ENCODE measurements around the gene CEACAM7. TPM values are rescaled to one million over a fixed set of nuclear protein-coding genes. Genes with fewer than 3 reads are reported as not detected.

CEACAM7 gene
- total RNA-seq, 1 experiment from 2014 or later = not detected

GRCh38 chr19:41666075-41666474, 22.0 kb downstream of the CEACAM7 start:
- Histone ChIP-seq H3K9me2 (ENCODE audit: insufficient read depth) (no peaks in the 10 kb centered on the region), H2AFZ (ENCODE audit: low read depth, low read length, poor library complexity, severe bottlenecking) (no peak overlapping the region), H4K20me1 (ENCODE audit: insufficient read depth) (no peaks in the 10 kb centered on the region), H3K9me3 (ENCODE audit: control insufficient read depth in 1 of 2, insufficient read depth in 1 of 2, low read depth in 1 of 2, low read length in 2 of 2) (peaks cover 5 to 10% of the 10 kb centered on the region in 2 experiments; a peak in 3 of 4 replicates), H3K4me3 (replicated peaks in 1 of 2; ENCODE audit: low read depth in 1 of 2, low read length in 2 of 2) (no peak overlapping the region), H3K36me3 (ENCODE audit: control insufficient read depth in 1 of 2, insufficient read depth in 2 of 2, low read length in 2 of 2) (no peaks in the 10 kb centered on the region), H3K27me3 (ENCODE audit: insufficient read depth, low read length) (peaks cover 11% of the 10 kb centered on the region; the same call in 1 of the 2 replicates), H3K4me1 (ENCODE audit: control insufficient read depth in 1 of 2, insufficient read depth in 2 of 2, low read length in 2 of 2) (no peaks in the 10 kb centered on the region), H3K27ac (ENCODE audit: low read depth, low read length) (no peak overlapping the region), H3K4me2 (ENCODE audit: low read length) (no peak overlapping the region), H3K9ac (ENCODE audit: low read length) (no peak overlapping the region), H3K79me2 (ENCODE audit: insufficient read depth, low read length) (no peaks in the 10 kb centered on the region)
- TF ChIP-seq CBX3 (IDR thresholded peaks at IDR 0.05; ENCODE audit: low read depth) (peak; percentile 78; the same call in 1 of the 2 replicates), ZNF274 (IDR thresholded peaks at IDR 0.05; ENCODE audit: low read depth, low read length) (no peak), POLR2AphosphoS5 (IDR thresholded peaks at IDR 0.05; ENCODE audit: low read depth, low read length) (no peak)
- ATAC-seq (no peak), DNase-seq (ENCODE audit: low read depth, low spot score) (no peak)
- RAD21 ChIA-PET (ENCODE audit: low non-redundant PET in 1 of 2, low total read pairs in 2 of 2, uncharacterized antibody in 2 of 2, unreplicated experiment in 2 of 2) = no interaction called here
- intact Hi-C loops (cut with micrococcal nuclease) = no loop called here
- no TSS peak for BruUV-seq (replicated peaks)
- CTCF ChIA-PET = no interaction called here
- POLR2A ChIA-PET = no interaction called here

DNA sequence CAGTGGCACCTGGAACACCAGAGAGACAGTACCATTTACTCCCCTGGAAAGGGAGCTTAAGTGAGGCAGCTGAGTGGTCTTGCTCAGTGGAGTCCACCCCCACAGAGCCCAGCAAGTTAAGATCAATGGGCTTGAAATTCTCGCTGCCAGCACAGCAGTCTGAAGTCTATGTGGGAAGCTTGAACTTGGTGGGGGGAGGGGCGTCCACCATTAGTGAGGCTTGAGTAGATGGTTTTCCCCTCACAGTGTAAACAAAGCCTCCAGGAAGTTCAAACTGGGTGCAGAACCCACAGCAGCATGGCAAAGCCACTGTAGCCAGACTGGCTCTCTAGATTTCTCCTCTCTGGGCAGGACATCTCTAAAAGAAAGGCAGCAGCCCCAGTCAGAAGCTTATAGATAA, 30.9 kb downstream of the CEACAM7 start:
- no peaks in the 10 kb centered on the region for H3K9me3 ChIP-seq (ENCODE audit: control insufficient read depth in 1 of 2, insufficient read depth in 1 of 2, low read depth in 1 of 2, low read length in 2 of 2)
- no peak for DNase-seq (ENCODE audit: low read depth, low spot score)
- TF ChIP-seq POLR2AphosphoS5 (IDR thresholded peaks at IDR 0.05; ENCODE audit: low read depth, low read length) (no peak), ELF1 (IDR thresholded peaks at IDR 0.05; ENCODE audit: borderline replicate concordance, low read depth) (no peak), EZH2phosphoT487 (IDR thresholded peaks at IDR 0.05; ENCODE audit: borderline replicate concordance) (no peak), REST (IDR thresholded peaks at IDR 0.05; ENCODE audit: low read depth) (no peak), SIN3A (IDR thresholded peaks at IDR 0.05; ENCODE audit: low read depth) (no peak), ATF3 (IDR thresholded peaks at IDR 0.05) (no peak), ZFX (IDR thresholded peaks at IDR 0.05) (no peak), CBX3 (IDR thresholded peaks at IDR 0.05; ENCODE audit: low read depth) (no peak), YY1 (IDR thresholded peaks at IDR 0.05; ENCODE audit: extremely low read depth, insufficient replicate concordance, low read depth, low read length) (no peak), POLR2A (IDR thresholded peaks at IDR 0.05; ENCODE audit: borderline replicate concordance, extremely low read depth, insufficient read depth, insufficient read length) (no peak), EGR1 (IDR thresholded peaks at IDR 0.05; ENCODE audit: low read depth) (no peak), EZH2 (IDR thresholded peaks at IDR 0.05) (no peak)
- TF ChIP-seq, protein P1, sequence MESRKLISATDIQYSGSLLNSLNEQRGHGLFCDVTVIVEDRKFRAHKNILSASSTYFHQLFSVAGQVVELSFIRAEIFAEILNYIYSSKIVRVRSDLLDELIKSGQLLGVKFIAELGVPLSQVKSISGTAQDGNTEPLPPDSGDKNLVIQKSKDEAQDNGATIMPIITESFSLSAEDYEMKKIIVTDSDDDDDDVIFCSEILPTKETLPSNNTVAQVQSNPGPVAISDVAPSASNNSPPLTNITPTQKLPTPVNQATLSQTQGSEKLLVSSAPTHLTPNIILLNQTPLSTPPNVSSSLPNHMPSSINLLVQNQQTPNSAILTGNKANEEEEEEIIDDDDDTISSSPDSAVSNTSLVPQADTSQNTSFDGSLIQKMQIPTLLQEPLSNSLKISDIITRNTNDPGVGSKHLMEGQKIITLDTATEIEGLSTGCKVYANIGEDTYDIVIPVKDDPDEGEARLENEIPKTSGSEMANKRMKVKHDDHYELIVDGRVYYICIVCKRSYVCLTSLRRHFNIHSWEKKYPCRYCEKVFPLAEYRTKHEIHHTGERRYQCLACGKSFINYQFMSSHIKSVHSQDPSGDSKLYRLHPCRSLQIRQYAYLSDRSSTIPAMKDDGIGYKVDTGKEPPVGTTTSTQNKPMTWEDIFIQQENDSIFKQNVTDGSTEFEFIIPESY (IDR thresholded peaks at IDR 0.05; ENCODE audit: extremely low read depth, insufficient replicate concordance, low read length) = no peak
- BruUV-seq (replicated peaks) = no TSS peak
- no peak for ATAC-seq
- POLR2A ChIA-PET = no interaction called here
- H3K9me2 ChIP-seq (ENCODE audit: insufficient read depth) = no peaks in the 10 kb centered on the region
- no peak overlapping the region for H2AFZ ChIP-seq (ENCODE audit: low read depth, low read length, poor library complexity, severe bottlenecking)
- CTCF ChIA-PET = interaction anchor here (1.4 to 3.0 kb wide), 2 partner anchors 10 to 15 kb away, joined by 4 to 12 read pairs; no protein-coding TSS in a partner anchor
- intact Hi-C loops (cut with micrococcal nuclease) = no loop called here
- H3K36me3 ChIP-seq (ENCODE audit: control insufficient read depth in 1 of 2, insufficient read depth in 2 of 2, low read length in 2 of 2) = no peaks in the 10 kb centered on the region
- no peak overlapping the region for H3K4me2 ChIP-seq (ENCODE audit: low read length)
- no peaks in the 10 kb centered on the region for H3K4me1 ChIP-seq (ENCODE audit: control insufficient read depth in 1 of 2, insufficient read depth in 2 of 2, low read length in 2 of 2)
- H3K79me2 ChIP-seq (ENCODE audit: insufficient read depth, low read length) = no peaks in the 10 kb centered on the region
- RAD21 ChIA-PET (ENCODE audit: low non-redundant PET in 1 of 2, low total read pairs in 2 of 2, uncharacterized antibody in 2 of 2, unreplicated experiment in 2 of 2) = no interaction called here
- H3K27me3 ChIP-seq (ENCODE audit: insufficient read depth, low read length) = peaks cover 34% of the 10 kb centered on the region
- H4K20me1 ChIP-seq (ENCODE audit: insufficient read depth) = no peaks in the 10 kb centered on the region
- H3K27ac ChIP-seq (ENCODE audit: low read depth, low read length) = no peak overlapping the region
- no peak overlapping the region for H3K9ac ChIP-seq (ENCODE audit: low read length)
- no peak overlapping the region for H3K4me3 ChIP-seq (replicated peaks in 1 of 2; ENCODE audit: low read depth in 1 of 2, low read length in 2 of 2)
